ENCODE results near the gene UBE3C. TPM values are rescaled to one million over a fixed set of nuclear protein-coding genes. Genes with fewer than 3 reads are reported as not detected.

Gene UBE3C
- polyA plus RNA-seq, 1 donor from 2014 or later, result 39.0 TPM

GRCh38 chr7:157143788-157144187 is 5.1 kb downstream of the UBE3C start:
- Histone ChIP-seq H3K4me2 (ENCODE audit: low read length) (no peak overlapping the region), H3K27me3 (ENCODE audit: insufficient read depth, low read depth, low read length) (no peaks in the 10 kb centered on the region), H4K20me1 (ENCODE audit: insufficient read depth) (no peaks in the 10 kb centered on the region), H3K36me3 (ENCODE audit: insufficient read depth, low read length) (no peaks in the 10 kb centered on the region), H3K9ac (ENCODE audit: low read length) (no peak overlapping the region), H3K4me3 (ENCODE audit: low read length) (no peak overlapping the region), H3K27ac (ENCODE audit: low read length) (no peak overlapping the region), H3F3A (ENCODE audit: insufficient read depth, low read length, poor library complexity, severe bottlenecking) (no peaks in the 10 kb centered on the region), H2AFZ (ENCODE audit: low read depth, low read length) (no peak overlapping the region), H3K9me2 (ENCODE audit: insufficient read depth, low read length) (no peaks in the 10 kb centered on the region), H3K79me2 (replicated peaks; ENCODE audit: insufficient read depth, low read length) (peaks cover 88% of the 10 kb centered on the region), H3K9me3 (ENCODE audit: low read length) (no peaks in the 10 kb centered on the region)
- TF ChIP-seq SMC3 (conservative IDR thresholded peaks at IDR 0.05; ENCODE audit: poor library complexity) (no peak), POLR2AphosphoS5 (IDR thresholded peaks at IDR 0.05) (no peak), CTCF (IDR thresholded peaks at IDR 0.05; ENCODE audit: poor library complexity, severe bottlenecking) (no peak), MXI1 (conservative IDR thresholded peaks at IDR 0.05; ENCODE audit: poor library complexity, severe bottlenecking) (no peak), EZH2 (IDR thresholded peaks at IDR 0.05; ENCODE audit: borderline replicate concordance, insufficient read depth, low read length, poor library complexity, severe bottlenecking) (no peak), TAF1 (IDR thresholded peaks at IDR 0.05; ENCODE audit: low read depth) (no peak), REST (IDR thresholded peaks at IDR 0.05; ENCODE audit: borderline replicate concordance) (no peak), RAD21 (conservative IDR thresholded peaks at IDR 0.05) (no peak), EP300 (conservative IDR thresholded peaks at IDR 0.05; ENCODE audit: poor library complexity, severe bottlenecking) (no peak)

- no peak overlapping the region for H2AFZ ChIP-seq (ENCODE audit: low read depth, low read length)
- H3K9me3 ChIP-seq (ENCODE audit: low read length), result no peaks in the 10 kb centered on the region
- TF ChIP-seq MXI1 (conservative IDR thresholded peaks at IDR 0.05; ENCODE audit: poor library complexity, severe bottlenecking) (no peak), EZH2 (IDR thresholded peaks at IDR 0.05; ENCODE audit: borderline replicate concordance, insufficient read depth, low read length, poor library complexity, severe bottlenecking) (no peak), POLR2AphosphoS5 (IDR thresholded peaks at IDR 0.05) (no peak), EP300 (conservative IDR thresholded peaks at IDR 0.05; ENCODE audit: poor library complexity, severe bottlenecking) (no peak), REST (IDR thresholded peaks at IDR 0.05; ENCODE audit: borderline replicate concordance) (no peak), CTCF (IDR thresholded peaks at IDR 0.05; ENCODE audit: poor library complexity, severe bottlenecking) (no peak)
- no peaks in the 10 kb centered on the region for H3K36me3 ChIP-seq (ENCODE audit: insufficient read depth, low read length)
- H3K4me3 ChIP-seq (ENCODE audit: low read length), result no peak overlapping the region
- no peaks in the 10 kb centered on the region for H4K20me1 ChIP-seq (ENCODE audit: insufficient read depth)
- H3K9ac ChIP-seq (ENCODE audit: low read length), result no peak overlapping the region
- no peak overlapping the region for H3K4me2 ChIP-seq (ENCODE audit: low read length)
- H3K27me3 ChIP-seq (ENCODE audit: insufficient read depth, low read depth, low read length), result no peaks in the 10 kb centered on the region
- peaks cover 75% of the 10 kb centered on the region for H3K79me2 ChIP-seq (replicated peaks; ENCODE audit: insufficient read depth, low read length)
- H3F3A ChIP-seq (ENCODE audit: insufficient read depth, low read length, poor library complexity, severe bottlenecking), result no peaks in the 10 kb centered on the region
- no peak overlapping the region for H3K27ac ChIP-seq (ENCODE audit: low read length)
- H3K9me2 ChIP-seq (ENCODE audit: insufficient read depth, low read length), result no peaks in the 10 kb centered on the region
These were observed 10.6 kb downstream of the UBE3C start for GRCh38 chr7:157149317-157149716.

Measured in neural cell (in vitro differentiated cells).